OCI-LY3 (cell line): ENCODE measurements around the gene FAM53B.

Experiments used
- H2AFZ ChIP-seq: fragments of 200-600, 300-600 bp; shearing (Covaris generic); 2 replicates; pipeline ENCODE4 v1.6.0; 2014; ENCODE audit warnings: antibody characterized with exemption, low read depth, low read length
- H3K27ac ChIP-seq: fragments of 200-600, 300-600 bp; sonication (generic); 2 replicates; pipeline ENCODE4 v1.5.1; 2014; ENCODE audit warnings: mild to moderate bottlenecking, low read length, moderate library complexity, mixed read lengths
- H3K27me3 ChIP-seq: fragments of 200-600, 300-600 bp; sonication (generic); 2 replicates; pipeline ENCODE4 v1.6.1; 2014; ENCODE audit warnings: low read depth, low read length, mixed read lengths
- H3K36me3 ChIP-seq: fragments of 200-600, 300-600 bp; sonication (generic); replicated peaks from 2 replicates; pipeline ENCODE3; 2014; ENCODE audit warnings: low read depth, low read length, mixed read lengths
- H3K4me1 ChIP-seq: fragments of 300-600, 200-600 bp; sonication (generic); 2 replicates; pipeline ENCODE4 v1.6.1; 2014; ENCODE audit warnings: low read length, mixed read lengths
- H3K4me2 ChIP-seq: fragments of 200-600, 300-600 bp; sonication (generic); 2 replicates; pipeline ENCODE4 v1.6.1; 2014; ENCODE audit warnings: low read length, mixed read lengths
- H3K4me3 ChIP-seq: fragments of 300-600, 200-600 bp; sonication (generic); 2 replicates; pipeline ENCODE4 v1.5.1; 2014; ENCODE audit warnings: antibody characterized with exemption, mild to moderate bottlenecking, low read length, moderate library complexity
- H3K79me2 ChIP-seq: fragments of 300-600, 200-600 bp; shearing (Covaris generic); 2 replicates; pipeline ENCODE4 v1.6.1; 2014; ENCODE audit warnings: mild to moderate bottlenecking, low read length, mixed read lengths
- H3K9ac ChIP-seq: fragments of 300-600, 200-600 bp; shearing (Covaris generic); 2 replicates; pipeline ENCODE4 v1.6.0; 2014; ENCODE audit warnings: mild to moderate bottlenecking, low read length, moderate library complexity
- H3K9me3 ChIP-seq: fragments of 200-600, 300-600 bp; shearing (Covaris generic); 2 replicates; pipeline ENCODE4 v1.6.1; 2014; ENCODE audit warnings: low read length, mixed read lengths; ENCODE audit not compliant: insufficient read depth
- H4K20me1 ChIP-seq: fragments of 200-600, 300-600 bp; sonication (generic); 2 replicates; pipeline ENCODE4 v1.6.1; 2016; ENCODE audit warnings: low read length, mixed read lengths; ENCODE audit not compliant: insufficient read depth
- EZH2phosphoT487 ChIP-seq: fragments of 200-600 bp; shearing (Covaris generic); IDR thresholded peaks from 2 replicates; pipeline ENCODE4 v1.6.1; 2018; ENCODE audit warnings: antibody characterized with exemption, mixed run types, low read depth
- TF ChIP-seq, protein P1 (sequence below): fragments of 200-600, 300-600 bp; sonication (generic); IDR thresholded peaks from 2 replicates; pipeline ENCODE4 v1.5.1; 2014; ENCODE audit warnings: antibody characterized with exemption, low read length, low read depth

Gene FAM53B

GRCh38 chr10:124592101-124592500, 152.1 kb downstream of the FAM53B start:
- Histone ChIP-seq H3K27ac (no peak overlapping the region), H3K36me3 (no peaks in the 10 kb centered on the region), H4K20me1 (no peaks in the 10 kb centered on the region), H3K9ac (no peak overlapping the region), H3K4me2 (no peak overlapping the region), H3K4me1 (peaks cover 16% of the 10 kb centered on the region), H3K4me3 (no peak overlapping the region), H3K27me3 (0 out of 2 replicates have a peak, but pooled peaks cover 3% of the 10 kb centered on the region), H3K79me2 (no peaks in the 10 kb centered on the region), H3K9me3 (no peaks in the 10 kb centered on the region), H2AFZ (no peak overlapping the region)
- no peak for TF ChIP-seq EZH2phosphoT487
- TF ChIP-seq, protein P1, sequence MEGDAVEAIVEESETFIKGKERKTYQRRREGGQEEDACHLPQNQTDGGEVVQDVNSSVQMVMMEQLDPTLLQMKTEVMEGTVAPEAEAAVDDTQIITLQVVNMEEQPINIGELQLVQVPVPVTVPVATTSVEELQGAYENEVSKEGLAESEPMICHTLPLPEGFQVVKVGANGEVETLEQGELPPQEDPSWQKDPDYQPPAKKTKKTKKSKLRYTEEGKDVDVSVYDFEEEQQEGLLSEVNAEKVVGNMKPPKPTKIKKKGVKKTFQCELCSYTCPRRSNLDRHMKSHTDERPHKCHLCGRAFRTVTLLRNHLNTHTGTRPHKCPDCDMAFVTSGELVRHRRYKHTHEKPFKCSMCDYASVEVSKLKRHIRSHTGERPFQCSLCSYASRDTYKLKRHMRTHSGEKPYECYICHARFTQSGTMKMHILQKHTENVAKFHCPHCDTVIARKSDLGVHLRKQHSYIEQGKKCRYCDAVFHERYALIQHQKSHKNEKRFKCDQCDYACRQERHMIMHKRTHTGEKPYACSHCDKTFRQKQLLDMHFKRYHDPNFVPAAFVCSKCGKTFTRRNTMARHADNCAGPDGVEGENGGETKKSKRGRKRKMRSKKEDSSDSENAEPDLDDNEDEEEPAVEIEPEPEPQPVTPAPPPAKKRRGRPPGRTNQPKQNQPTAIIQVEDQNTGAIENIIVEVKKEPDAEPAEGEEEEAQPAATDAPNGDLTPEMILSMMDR = no peak

DNA sequence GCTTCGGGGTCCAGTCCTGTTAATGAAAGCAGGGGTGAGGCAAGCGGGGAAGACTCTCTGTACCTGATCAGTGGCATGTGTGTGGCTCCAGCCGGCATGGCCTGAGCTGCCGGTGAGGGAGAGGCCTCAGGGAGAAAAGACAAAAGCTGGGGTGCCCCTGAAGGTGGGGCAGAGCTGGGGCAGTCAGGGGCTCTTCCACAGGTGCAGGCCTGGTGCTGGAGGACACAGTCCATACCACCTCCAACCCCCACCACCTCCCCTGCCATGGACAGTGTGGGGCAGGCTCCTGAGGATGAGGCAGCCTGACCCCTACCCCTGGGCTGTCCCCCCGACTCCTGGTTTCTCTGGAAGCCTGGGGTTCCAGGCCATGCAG, 153.1 kb downstream of the FAM53B start:
- no peak overlapping the region for H3K4me3 ChIP-seq
- H3K9me3 ChIP-seq = no peaks in the 10 kb centered on the region
- no peaks in the 10 kb centered on the region for H3K36me3 ChIP-seq
- H3K4me2 ChIP-seq = no peak overlapping the region
- H4K20me1 ChIP-seq = no peaks in the 10 kb centered on the region
- H3K9ac ChIP-seq = no peak overlapping the region
- H3K79me2 ChIP-seq = no peaks in the 10 kb centered on the region
- H3K27ac ChIP-seq = no peak overlapping the region
- no peak overlapping the region for H2AFZ ChIP-seq
- H3K4me1 ChIP-seq = peaks cover 25% of the 10 kb centered on the region
- H3K27me3 ChIP-seq = 0 out of 2 replicates have a peak, but pooled peaks cover 3% of the 10 kb centered on the region
- TF ChIP-seq EZH2phosphoT487 = no peak
- TF ChIP-seq, protein P1 = no peak

- no peak overlapping the region for H3K4me2 ChIP-seq
- no peak overlapping the region for H2AFZ ChIP-seq
- H3K9ac ChIP-seq = no peak overlapping the region
- no peaks in the 10 kb centered on the region for H3K9me3 ChIP-seq
- H4K20me1 ChIP-seq = no peaks in the 10 kb centered on the region
- H3K4me3 ChIP-seq = no peak overlapping the region
- TF ChIP-seq EZH2phosphoT487 = no peak
- TF ChIP-seq, protein P1 = no peak
- H3K27me3 ChIP-seq = 0 out of 2 replicates have a peak, but pooled peaks cover 3% of the 10 kb centered on the region
- peaks cover 25% of the 10 kb centered on the region for H3K4me1 ChIP-seq
- no peaks in the 10 kb centered on the region for H3K79me2 ChIP-seq
- no peak overlapping the region for H3K27ac ChIP-seq
- H3K36me3 ChIP-seq = no peaks in the 10 kb centered on the region
These were observed 153.7 kb downstream of the FAM53B start for GRCh38 chr10:124590216-124591122.

- no peak overlapping the region for H3K4me2 ChIP-seq
- H3K27ac ChIP-seq = no peak overlapping the region
- no peaks in the 10 kb centered on the region for H4K20me1 ChIP-seq
- no peak overlapping the region for H3K9ac ChIP-seq
- H3K27me3 ChIP-seq = 0 out of 2 replicates have a peak, but pooled peaks cover 3% of the 10 kb centered on the region
- H2AFZ ChIP-seq = no peak overlapping the region
- H3K4me1 ChIP-seq = peaks cover 25% of the 10 kb centered on the region
- no peaks in the 10 kb centered on the region for H3K79me2 ChIP-seq
- H3K4me3 ChIP-seq = no peak overlapping the region
- no peaks in the 10 kb centered on the region for H3K9me3 ChIP-seq
- TF ChIP-seq, protein P1 = no peak
- no peak for TF ChIP-seq EZH2phosphoT487
- no peaks in the 10 kb centered on the region for H3K36me3 ChIP-seq
These were observed 154.6 kb downstream of the FAM53B start for GRCh38 chr10:124589491-124590041.
